Stimulated activated CD4-positive, alpha-beta T cell treated with anti-CD3 and anti-CD28 coated beads, Interleukin-1b, Interleukin-23, amount 100 ng/mL, for 48 hours (primary cell): ENCODE results near the gene OXGR1.
"Not testable (repeated sequence)": the region's sequence is repeated elsewhere in the genome, so short reads cannot be mapped to it uniquely, and the experiment has no call there.

Experiments
- DNase-seq: peaks from one replicate; pipeline ENCODE4 v3.0.0-alpha.2; 2020

Gene OXGR1

DNA sequence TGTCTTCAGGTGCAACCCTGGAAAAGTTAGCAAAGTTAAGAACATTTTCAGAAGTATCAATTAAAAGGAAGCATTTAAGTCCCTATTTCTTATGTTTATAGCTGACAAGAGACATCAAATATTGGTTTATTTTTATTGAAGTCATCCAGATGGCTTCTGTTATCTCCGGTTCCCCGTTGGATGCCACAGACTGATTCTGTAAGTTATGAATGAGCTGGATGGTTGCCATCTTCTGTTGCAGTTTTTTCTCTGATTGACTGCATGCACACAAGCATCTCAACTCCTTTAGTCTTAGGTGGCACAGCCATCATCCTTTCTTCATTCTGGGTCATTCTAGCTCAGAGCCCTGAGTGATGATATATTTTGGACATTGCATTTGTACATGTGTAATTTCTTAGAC lies 10.6 kb upstream of the OXGR1 start:
- no peak for DNase-seq

DNA sequence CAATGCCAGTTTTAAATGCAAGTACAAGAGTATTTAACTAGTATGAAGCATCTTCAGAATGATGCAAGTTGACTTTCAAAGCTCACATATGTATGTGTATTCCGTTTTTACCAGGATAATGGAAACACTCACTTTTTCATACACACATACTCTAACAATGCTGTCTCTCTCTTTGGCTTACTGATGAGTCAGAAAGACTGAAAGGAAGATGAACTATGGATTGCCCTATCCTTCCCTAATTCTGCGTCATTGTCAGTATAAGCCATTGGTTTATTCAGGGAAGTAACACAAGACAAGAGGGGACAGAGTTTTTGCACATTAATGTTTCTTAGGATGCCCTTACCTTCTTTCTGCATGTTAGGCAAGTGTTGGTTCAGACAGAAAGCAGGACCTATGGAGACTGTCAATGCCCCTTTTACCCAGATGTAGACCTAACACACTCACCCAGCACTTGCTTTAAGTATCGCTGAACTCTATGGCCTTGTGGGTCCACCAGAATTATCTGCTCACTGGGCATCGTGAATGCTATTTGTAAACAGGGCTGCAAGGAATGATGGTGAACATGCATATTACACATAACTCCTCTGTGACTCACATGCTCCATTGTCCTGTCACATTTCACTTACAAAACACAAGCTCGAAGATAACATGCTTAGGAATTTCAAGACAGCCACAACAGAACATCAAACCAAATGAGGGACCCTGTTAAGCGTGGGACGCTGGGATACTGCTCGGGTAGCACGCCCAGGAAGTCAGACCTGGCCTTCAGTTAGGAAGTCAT lies 10.0 kb upstream of the OXGR1 start:
- DNase-seq = no peak

DNA sequence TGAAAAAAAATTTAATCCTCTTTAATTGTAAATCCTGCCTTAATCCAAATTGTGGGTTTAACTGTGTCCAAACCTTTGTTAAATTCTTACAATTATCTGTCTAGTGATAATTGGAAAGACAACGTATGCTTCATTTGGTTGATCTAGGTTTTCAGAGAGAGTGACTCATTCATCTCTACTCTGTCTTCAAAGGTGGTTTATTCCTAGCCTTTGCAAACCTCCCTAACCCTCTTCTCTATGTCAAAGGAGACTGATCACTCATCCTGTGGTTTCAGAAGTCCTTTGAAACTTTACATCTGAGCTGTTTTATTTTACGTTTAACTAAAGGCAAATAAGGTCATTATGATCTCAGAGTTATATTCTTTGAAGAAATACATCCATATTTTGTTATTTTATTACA lies 8.8 kb upstream of the OXGR1 start:
- no peak for DNase-seq

DNA sequence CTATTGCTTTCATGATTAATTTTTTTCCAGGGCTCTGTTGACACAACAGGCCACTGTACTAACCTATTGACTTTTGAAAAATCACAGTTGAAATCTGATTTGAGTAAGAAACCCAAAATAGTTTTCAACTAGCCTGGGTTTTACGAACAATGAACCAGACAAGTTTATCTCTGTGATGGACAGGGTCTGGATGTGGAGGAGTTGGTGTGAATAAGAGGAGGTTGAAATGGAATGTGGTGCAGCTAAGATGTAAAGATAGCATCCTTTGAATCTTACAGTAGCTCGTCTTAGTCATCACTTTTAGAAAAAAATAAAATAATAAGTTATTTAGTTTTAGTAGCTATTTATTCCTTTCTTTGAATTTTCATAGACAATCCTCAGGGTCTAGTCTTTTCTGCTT lies 8.3 kb upstream of the OXGR1 start:
- DNase-seq = no peak

DNA sequence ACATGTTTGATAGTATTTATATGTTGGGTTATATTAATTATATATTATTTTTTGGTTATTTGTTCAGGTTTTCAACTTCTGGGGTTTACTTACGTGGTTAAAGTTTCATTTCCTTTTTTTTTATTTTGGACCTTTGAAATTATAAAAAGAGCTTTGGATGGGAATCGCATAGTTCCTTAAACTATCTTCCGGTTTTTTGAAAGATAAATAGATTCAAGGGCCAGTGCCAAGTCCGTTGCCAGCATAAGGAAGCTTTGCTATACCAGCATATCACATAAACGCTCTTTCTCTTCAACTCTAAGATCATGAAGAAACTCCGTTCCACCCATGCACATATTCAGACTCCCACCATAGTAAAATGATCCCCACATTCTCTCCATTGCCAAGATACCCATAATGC lies 7.4 kb upstream of the OXGR1 start:
- no peak for DNase-seq

DNA sequence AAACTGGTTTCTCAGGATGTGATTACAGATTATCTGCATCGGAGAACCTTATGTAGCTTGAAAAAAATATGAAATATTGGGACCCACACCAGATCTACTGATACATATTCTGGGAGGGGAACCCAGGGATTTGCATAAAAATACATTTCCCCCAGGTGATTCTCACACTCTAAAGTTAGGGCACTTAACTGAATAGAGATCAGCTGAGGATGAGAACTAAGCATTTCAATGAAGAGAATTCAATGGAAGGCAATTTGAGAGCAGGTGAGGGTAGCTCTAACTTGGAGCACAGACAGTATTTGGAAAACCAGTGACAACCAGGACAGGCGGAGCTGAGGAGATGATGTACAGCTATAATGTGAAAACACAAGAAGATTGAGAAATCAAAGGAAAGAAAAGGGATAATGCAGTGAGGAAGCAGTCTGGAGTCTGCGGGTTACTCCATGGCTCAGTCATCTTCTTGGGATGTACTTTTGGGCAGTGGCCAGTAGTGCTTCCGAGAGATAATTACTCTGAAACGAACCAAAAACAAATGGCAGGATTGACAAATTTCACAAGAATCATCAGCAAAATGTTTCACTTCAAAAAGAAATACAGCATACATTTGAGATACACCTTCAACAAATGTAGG lies 6.1 kb upstream of the OXGR1 start:
- DNase-seq = no peak

DNA sequence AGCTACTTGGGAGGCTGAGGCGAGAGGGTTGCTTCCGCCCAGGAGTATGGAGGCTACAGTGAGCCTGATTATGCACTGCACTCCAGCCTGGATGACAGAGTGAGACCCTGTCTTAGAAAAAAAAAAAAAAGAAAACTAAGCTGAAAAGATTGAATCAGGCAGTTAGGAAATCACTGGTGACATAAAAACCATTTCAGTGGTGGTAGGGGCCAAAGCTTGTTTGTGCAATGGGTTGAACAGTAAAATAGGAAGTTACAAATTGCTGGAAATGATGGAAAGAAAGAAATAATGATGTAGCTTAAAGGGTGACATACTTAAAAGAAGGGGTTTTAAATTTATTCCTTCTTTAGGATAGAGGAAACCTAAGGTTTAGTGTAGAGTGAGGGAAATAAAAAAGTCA lies 4.8 kb upstream of the OXGR1 start:
- DNase-seq = no peak

DNA sequence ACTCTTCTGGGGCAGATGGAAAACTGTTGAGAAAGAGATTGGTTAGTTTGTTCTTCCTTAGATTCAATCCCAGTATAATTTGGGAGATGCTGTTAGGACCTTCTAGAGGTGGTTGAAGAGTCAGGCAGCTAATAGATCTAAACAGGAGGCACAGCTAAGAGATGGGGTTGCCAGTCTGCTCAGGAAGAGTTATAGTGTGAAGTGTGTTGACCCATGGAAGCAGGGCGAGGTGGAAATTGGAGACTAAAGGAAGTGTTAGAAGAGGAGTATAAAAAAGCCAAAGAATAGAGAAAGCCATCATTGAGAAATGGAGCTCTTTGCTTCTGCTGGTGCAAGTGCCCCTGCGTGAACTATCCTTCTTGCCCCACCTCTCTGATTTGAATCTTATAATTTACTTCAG lies 3.8 kb upstream of the OXGR1 start:
- DNase-seq = no peak

DNA sequence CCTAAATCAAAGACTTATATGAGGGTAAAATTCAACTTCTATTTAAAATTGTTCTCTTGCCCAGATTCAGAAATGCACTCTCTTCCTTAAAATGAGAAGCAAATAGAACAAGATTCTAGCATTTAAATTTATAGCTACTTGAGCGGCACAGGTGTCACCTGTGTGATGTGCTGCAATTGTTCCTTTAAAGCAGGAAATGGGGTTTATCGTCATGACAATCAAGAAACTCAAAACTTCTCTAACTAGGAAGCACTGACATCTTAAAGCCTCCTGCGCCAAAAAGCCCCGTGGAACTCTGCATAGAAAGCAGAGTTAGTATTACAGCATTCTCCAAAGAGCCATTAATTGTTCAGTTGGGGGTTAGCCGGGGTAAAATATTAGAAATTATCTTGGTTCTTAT lies 2.6 kb upstream of the OXGR1 start:
- DNase-seq = no peak

DNA sequence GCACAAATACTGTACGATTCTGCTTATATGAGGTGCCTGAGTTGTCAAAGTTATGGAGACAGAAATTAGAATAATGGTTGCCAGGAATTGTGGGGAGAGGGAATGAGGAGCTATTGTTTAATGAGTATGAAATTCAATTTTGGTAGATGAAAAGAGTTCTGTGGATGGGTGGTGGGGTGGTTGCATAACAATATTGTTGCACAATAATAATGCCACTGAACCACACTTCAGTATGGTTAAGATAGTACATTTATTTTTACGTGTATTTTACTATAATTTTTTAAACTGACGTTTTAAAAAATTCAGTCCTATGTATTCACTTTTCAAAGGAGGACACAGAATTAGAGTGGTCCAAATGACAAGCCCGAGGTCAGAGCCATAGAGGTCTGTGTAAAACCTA lies 1.8 kb upstream of the OXGR1 start:
- no peak for DNase-seq

DNA sequence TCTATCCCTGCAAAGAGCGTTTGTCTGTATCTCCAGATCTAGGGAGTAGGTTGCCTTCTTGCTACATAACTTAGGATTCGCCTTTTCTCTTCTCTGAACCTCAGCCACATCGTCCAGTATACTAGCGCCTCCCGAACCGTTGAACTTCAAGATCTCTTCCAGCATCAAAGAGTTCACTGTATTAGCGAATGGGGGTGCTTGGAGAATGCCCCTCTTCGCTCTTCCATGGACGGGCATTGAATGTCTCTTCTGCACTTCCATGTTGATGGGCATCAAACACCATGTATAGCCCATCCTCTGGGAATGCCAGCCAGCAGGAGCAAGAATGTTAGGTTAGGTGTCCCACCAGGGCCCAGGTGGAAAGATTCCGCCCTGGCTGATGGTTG lies 575 bp upstream of the OXGR1 start:
- no peak for DNase-seq

DNA sequence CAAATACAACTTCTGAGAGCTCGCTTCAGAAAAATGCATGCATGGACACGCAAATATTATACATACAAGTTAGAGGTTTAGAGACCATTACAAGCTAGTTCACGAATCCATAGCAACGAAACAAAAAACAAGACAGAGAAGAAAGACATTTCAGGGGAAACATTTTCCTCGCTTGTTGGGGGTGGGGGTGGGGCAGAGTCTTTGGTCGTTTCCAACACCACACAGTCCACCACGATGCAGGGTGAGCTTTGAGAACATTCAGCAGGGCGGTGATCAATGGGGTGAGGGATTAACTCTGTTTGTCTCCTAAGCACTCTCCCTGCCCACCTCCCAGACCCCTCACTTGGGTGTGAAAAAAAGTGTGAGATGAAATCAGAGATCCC lies 651 bp downstream of the OXGR1 start:
- no peak for DNase-seq

DNA sequence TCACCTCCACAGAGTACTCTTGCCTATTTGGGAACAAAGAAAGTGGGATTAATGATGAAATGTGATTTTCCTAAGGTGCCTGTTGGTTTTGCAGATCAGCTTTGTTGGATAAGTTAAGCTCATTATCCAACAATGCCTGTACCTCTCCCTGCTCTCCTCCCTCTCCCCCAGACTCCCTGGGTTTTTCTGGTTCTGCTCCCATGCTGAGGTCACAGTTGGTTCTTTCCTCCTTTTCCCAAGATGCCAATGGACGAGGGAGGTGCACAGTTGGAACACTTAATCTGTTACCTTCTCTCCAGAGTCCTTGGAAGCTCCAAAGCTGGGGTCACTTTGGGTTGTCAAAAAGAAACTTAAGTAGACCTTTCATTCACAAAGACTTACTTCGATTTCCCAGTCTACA lies 1.6 kb downstream of the OXGR1 start:
- no peak for DNase-seq

DNA sequence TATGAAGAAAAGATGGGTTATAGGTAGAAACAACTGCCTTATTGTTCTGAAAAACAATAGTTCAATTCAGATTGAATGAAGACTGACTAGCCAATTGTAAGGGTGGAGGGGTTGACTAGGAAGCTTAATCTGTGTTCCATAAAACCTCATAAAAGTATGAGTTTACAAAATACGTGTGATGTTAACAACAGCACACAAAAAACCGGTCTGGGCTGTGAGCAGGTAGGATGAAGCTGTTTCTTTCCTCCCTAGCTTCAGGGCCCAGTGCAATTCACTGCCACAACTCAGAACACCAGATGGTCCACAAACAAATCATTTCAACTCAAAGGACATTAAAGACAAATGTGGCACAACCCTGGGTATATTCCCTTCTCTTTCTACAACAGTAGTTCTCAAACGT lies 3.2 kb downstream of the OXGR1 start:
- no peak for DNase-seq

DNA sequence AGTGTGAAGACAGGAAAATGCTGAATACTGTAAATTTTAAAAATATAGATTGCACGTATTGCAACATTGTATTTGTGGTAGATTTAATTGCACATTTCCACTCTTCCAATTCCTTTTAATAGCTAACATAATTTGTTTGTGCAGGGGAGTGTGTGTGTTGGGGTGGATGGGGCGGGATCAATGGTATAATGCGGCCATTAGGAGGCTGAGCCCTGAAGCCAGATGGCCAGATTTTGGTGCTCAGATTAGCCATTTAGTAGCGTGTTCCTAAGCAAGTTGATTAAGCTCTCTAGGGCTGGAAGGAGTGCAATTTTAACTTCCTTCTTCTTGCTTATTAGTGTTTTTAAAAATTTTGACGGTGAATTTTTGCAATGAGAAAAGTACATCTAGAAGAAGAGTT lies 5.8 kb downstream of the OXGR1 start:
- DNase-seq = no peak

DNA sequence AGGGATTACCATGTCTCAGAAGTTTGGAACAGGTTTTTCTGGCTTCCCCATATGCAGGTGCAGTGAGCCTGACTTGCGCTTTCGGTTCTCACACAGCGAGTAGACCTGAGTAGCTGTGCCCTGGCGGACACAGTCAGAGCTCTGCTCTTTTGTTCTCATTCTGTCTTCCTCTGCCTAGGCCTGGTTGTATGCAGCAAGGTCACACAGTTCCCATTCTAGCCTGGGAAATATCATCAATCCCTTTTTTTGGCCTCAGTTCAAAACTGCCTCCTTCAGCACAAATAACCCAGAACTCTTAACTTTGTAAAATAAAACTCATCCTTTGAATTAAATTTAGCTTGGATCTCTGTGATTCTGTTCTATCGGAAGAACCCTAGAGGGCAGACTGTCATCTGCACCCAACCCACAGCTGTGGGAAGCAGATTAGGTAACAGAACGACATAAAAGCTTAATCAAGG lies 10.2 kb downstream of the OXGR1 start:
- peak; percentile 2 for DNase-seq

DNA sequence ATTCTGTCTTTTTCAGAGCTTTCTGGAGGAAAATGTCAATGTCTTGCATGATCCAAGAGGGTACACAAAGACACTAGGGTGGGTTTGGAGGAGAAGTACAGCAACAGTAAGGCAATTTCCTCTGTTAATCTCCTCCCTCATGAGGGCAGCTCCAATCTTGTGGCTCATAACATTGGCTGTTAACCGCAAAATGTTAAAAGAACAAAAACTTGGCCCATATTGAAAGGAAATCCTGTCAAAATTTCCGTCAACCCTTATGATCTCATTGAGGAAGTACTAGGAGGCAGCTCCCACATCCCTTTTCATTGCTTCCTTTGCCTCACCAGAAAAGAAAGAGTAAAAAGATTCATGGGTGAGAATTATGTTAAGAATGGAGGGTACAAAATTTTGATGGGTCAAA lies 11.6 kb downstream of the OXGR1 start:
- DNase-seq = no peak

DNA sequence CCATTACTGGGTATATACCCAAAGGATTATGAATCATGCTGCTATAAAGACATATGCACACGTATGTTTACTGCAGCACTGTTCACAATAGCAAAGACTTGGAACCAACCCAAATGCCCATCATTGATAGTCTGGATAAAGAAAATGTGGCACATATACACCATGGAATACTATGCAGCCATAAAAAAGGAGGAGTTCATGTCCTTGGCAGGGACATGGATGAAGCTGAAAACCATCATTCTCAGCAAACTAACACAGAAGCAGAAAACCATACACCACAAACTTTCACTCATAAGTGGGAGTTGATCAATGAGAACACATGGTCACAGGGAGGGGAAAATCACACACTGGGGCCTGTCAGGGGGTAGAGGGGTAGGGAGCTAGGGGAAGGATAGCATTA lies 14.4 kb downstream of the OXGR1 start:
- not testable (repeated sequence) for DNase-seq

DNA sequence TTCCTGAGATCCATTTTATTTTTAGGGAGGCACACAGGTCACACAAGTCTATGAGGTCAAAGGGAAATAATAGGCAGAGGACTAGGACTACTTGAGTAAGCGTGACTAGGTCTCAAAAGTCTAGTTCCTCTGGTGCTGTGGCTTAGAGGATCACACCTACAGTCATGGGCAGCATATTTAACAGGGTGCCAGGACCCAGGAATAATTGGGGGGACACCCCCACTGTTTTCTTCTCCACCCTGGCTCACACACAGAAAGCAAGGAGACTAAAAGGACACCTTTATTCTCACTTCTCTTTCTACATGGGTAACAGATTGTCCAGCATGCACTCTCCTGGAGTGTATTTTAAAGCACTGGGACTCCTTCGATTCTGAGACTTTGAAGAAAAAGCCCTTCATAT lies 26.2 kb downstream of the OXGR1 start:
- DNase-seq = no peak

DNA sequence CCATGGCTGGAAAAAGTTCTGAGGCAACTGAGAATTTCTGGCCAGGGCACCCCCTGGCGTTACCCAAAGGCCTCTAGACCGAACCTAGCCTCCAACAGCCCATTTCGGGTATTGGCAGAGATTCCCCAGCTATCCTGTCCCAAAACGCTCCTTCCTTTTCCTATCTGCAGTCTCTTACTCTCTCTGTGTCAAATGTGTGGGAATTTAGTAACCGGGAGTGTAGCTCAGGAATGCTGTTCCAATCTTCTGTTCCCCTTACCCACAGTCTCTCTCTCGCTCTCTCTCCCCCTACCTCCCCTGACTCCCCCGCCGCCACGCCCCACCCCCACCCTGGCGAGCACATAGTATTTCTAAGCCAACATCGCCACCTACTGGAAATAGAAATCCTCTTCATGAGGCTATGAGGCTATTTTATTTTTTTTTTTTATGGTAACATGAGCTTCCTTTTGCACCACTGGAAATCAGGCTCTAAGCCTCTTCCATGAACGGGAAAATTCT lies 27.0 kb downstream of the OXGR1 start:
- no peak for DNase-seq

DNA sequence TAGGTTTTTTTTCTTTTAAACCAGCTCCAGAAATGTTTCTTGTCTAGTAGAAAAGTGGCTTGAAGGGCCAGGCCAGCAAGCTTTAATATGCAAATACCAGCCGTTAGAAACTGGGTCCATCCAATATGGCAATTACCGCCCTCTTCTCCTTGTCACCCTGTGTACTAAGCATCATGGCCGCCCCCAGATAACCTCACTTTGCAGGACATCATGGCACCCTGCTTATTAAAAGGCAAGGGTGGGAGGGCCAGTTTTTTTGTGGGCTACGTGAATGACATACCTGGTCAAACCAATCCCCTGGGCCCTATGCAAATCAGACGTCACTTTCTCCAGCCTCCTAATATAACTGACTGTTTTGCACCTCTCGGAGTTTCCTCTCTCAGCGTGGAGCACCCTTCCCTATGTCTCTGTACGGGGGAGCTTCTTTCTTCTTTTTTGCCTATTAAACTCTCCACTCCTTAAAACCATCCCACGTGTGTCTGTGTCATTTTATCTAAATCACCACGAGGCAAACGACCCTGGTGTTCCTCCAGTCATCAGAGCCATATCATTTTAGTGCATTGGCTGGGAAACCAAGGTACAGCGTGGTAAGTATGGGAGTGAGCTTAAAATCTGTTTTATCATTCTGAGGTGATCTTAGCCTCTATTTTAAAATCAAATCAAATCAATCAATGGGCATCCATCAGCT lies 27.7 kb downstream of the OXGR1 start:
- DNase-seq = no peak

DNA sequence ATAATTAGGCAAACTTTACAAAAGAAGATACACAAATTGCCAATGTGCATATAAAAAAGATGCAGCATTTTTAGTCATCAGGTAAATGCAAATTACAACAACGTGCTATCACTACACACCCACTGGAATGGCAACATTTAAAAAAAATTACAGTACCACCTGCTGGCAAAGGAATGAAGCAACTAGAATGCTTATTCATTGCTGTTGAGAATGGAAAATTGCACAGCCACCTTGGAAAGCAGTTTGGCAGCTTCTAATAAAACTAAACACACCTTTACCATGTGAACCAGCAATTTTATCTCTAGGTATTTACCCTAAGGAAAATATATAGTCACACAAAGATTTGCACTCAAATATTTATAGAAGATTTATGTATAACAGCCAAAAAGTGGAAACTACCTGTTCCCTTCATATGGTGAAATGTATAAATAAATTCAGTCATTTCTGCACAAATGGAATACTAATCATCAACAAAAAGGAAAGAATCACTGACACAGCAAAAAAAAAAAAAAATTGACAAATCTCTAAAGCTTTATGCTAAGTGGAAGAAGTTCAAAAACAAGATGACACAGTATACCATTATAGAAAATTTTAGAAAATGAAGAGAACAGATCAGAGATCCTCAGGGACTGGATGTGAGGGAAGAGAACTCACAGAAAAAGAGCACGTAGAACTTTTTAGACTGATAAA lies 30.3 kb downstream of the OXGR1 start:
- no peak for DNase-seq

DNA sequence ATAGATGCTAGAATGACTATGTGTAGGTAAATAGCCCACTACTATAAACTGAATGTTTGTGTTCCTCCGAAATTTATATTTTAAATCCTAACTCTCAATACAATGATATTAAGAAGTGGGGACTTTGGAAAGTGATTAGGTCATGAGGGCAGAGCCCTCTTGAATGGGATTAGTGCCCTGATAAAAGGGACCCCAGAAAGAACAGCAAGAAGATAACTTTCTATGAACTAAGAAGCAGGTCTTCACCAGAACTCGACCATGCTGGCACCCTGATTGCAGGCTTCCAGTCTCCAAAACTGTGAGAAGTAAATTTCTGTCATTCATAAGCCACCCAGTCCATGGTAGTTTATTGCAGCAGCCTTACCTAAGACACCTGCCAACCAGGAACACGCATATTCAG lies 33.9 kb downstream of the OXGR1 start:
- no peak for DNase-seq
